ENCODE data around the gene MDK.

The MDK gene

DNA sequence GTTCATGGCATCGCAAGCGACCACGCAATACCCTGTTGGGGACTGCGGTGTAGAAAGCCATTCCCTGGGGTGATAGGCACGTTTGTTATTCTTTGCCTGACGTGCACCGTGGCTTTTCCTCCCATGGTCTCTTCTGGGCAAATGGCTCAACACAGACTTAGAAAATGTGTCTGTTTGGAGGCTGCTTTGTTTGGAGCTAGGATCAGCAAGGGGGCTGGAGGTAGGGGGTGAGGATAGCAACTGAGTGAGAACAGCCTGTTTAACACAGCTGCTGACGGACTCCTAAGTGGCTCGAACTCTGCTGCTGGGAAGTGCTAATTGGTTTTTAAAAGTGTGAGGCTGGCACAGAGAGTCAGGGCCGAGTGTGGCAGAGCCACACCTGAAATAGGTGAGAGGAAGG, 26.2 kb downstream of the MDK start:
- DNase-seq = no peak

DNA sequence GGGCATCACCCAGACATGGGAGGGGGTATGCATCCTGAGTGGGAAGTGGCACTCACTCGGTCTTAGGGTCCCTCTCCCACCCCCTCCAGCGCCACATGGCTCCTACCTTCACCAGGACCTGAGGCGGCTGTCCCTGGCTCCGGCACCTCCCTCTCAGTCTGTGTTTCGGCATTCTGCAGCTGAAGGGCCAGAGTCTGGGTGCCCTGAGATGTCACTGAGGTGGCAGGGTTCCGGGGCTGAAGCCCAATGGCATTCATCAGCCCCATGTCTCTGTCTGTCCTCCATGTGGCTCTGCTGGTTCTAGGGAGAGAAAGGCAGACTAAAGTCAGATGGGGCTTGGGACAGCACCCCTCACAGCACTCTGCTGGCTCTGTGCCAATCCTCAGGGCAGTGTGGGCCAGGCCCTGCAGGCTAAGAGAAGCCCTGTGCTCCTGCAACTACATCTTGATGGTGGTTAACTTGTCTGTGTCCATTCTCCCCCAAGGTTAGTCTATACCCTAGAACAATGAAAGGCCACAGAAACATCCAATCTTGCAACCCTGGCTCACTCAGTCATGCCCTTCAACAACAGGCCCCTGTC, 27.0 kb downstream of the MDK start:
- no peak for DNase-seq

DNA sequence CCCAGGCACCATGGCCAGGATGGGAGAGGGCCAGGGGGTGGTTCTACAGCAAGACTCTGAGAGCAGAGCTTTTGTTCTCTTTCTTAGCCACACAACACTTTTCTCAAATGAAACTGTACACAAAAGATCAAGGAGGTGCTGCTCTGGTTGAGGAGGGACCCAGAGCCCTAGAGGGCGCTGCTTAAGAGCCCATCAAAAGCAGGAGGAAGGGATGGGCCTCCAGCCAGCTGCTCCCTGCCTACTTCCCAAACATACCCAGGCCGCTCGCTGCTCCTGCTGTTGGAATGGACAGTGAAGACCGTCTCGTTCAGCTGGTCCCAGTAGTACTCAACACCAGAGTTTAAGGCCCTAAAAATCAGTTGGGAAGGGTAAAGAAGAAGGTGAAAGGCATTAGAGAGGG, 28.6 kb downstream of the MDK start:
- no peak for DNase-seq

DNA sequence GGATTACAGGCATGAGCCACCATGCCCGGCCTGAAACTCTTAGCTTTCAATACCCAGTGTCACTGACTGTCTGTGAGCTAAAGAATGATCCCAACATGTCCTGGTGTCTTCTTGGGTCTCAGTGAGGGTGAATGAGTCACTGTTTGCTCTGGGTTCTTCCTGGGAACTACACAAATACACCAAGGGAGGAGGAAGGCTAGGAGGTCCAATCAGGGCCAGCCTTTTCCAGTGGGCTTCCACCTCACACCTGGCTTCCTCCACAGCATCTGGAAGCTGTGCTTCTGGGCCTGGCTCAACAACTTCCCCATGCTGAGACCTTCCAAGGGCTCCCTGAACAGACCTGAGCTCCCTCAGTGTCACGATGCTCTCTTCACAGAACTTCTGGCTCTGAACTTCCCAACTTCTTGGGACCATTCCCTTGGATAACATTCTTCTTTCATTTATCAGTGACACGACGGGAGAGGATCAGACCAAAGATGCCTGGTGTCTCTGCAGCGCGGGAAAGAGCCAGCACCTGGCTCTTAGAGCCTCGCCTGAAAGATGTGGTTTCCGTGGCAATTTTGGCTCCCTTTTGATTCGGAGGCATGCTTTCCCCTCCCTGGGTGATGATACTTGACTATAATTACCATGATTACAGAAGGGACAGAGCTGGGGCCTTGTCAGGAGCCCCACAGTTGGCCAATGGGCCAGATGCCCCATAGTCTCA, 32.4 kb downstream of the MDK start:
- DNase-seq = no peak

DNA sequence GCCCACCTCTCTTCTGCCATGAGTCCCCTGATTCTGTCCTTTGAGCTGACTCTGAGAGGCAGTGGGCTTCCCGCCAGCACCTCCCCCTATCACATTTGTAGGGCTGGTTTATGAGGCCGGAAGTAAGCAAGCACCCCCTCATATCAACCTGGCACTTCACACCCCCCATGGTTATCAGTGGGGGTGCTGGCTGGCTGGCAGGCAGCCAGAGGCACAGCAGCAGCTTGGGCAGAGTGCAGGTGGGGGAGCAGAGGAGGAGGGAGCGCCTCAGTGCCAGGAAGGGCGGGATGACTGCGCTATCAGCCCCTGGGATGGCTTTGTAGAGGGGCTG, 33.0 kb downstream of the MDK start:
- DNase-seq = no peak

DNA sequence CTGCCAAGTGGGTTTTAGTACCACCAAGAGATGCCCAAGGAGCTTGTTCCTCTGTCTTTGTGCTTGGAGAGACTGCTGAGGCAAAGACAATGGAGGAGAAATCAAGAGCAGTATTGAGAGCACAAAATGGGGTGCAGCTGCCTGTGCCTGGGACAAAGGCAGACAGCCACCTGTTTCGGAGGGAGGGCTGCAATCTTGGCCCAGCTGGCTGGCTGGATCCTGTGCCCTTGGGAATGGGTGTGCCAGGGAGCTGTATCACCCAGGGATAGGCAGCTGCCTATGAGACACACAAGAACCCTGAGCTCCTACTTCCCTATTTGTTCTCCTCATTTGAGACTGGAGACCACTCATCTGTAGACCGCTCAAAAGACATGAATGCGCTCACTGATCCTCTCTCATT, 33.4 kb downstream of the MDK start:
- no peak for DNase-seq

DNA sequence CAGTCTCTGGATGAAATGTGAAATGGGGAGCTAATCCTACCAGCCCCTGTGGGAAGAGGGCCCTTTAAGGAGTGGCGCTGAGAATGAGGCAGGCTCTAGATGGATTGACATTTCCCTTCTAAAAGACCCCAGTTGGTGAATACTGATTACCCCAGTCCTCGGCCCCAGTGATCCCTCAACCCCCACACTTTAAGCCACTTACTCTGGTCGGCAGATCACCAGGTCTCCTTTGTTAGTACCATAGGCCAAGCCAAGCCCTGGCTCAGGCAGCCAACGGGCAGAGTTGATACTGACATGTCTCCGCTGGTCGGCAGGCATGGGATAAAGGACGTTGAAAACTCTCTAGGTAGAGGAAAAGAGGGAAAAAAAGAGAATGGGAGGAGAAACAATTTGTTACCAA, 36.2 kb downstream of the MDK start:
- DNase-seq = no peak

DNA sequence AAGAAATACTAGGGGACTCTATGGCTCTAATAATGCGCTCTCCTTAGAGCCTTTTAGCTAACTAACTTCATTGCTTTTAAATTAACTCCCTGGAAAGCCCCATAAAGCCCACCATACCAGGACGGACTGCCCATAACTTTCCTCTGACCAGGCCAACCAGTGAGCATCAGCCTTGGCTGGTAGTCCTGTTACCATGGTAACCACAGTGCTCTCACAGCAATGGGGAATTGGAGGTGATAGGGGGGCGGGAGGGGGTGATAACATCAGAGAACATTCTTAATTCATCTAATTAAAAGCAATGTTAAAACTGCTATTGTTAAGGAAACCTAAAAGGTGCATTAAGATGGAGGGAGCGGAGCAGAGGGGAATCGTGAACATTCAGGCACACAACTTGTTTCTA, 37.3 kb downstream of the MDK start:
- DNase-seq = no peak

DNA sequence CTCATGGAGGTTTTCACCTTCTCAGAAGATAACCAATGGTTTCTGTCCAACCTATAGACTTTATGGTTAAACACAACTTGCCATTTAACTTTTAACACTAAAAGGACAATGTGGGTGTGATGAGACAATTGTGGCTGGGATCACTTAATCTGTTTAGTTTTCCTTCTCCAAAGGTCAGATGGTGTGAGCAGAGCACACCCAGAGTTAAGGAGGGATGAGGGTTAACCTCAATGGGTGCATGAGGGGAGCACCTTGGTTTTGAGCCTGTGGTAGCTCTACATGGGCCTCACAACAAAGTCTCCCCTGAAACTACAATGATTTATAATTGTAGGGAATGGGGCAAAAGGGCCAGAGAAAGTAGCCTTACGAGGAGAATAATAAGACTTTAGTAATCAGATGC, 39.0 kb downstream of the MDK start:
- DNase-seq = no peak

DNA sequence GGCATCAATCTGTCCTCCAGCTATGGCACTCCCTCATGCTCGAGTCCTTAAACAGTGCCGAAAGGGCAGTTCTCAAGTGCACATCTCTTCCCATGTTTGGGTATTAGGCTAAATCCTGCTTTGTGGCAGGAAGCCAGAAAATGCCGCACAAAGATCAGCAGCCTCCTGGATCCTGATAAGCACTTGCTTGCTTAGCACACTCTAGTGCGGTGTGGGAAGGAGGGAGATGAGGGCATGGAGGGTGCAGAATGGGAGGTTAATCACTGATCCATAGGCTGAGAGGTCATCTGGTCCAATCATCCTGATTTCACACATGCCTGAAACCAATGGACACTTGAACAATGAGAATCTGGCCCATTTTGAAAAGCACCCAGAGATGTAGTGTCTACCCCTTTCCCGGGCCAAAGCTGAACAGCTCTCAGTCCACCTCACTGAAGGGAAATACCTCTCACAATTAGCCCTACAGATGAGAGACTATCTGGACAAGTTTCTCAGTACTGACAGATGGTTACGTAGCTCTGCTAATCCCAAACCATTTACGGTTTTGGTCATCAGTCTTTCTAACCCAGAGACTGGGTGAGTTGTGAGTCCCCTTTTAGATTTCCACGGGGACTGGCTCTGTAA, 39.9 kb downstream of the MDK start:
- DNase-seq = peak; percentile 10

DNA sequence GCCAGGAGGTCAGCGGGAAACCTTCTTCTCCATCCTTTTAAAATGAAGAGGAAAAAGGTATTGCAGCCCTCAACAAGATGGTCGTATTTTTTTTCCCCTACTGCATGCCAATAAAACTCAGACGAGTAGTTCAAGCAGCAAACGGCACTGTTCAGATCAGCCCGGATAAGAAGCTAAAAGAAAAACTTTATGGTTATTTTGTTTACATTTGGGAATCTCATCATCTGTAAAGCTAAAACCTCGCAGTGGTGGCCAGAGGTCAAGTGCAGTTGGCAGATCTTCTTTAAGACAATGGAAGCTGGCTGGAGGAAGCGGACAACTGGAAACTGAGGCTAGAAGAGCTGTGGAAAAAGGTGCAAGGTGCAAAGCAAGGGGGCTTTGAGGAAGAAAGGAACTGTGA, 41.1 kb downstream of the MDK start:
- no peak for DNase-seq

DNA sequence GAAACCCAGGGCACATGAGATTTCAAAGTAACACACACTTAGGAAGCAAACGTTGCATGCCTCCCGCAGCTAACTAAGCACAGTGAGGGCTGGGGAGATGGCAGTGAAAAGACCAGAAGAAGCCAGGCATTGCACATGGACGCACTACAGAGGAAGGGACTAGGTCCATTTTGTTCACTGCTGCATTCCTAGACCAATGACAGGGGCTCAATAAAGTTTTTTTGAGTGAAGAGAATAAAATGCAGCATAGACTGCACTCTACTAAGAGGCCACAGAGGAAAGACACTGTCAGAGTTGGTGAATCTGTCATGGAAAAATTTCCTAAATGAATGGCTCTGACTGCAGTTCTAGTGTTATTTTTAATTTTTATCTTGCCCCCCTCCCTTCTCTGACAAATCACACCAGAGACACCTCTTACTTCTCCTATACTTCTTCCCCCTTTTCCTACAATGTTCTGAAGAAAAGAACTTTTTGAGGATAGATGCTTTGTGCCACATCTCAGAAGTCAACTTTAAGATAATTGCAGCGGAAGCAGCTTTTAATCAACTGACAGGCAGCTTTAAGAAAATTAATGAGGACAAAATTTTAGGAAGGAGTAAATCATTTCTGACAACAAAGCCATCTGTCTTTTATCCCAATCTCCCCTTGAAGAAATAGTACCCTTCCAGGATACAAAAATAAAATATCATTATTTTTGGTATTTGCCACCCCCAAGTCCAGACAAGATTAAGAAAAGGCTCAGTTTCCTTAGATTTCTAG, 44.9 kb downstream of the MDK start:
- no peak for DNase-seq

DNA sequence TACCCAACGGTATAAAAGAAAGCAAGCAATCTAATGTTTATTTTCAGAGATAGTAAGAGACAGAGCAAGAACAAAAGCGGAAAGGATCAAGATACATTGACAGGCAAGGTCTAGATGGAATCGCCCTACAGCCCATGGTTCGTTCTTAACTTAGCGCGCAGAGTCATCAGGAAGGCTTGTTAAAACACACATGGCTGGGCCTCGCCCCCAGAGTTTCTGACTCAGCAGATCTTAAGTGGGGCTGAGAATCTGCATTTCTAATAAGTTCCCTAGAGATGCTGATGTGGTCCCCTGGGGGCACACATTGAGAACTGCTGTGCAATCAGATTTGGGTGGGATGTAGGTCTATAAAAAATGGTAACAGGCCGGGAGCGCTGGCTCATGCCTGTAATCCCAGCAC, 45.9 kb downstream of the MDK start:
- DNase-seq = no peak

DNA sequence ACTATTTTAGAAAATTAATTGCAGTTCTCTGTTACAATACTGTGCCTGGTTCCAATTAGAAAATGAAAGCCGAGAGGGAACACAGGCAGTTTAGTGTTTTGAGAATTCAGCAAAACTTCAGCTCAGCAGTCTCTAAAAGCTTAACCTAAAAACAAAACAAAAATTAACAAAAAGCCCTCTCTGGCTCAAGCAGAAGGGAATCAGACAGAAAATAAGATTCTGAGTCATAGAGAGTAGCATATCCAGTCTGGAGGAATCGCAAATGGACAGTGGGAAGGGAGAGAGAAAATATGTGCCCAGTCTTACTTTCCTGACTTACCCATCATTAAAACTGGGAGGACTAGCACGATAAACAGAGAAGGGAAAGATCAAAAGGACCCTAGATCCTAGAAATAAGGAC, 48.2 kb downstream of the MDK start:
- no peak for DNase-seq

DNA sequence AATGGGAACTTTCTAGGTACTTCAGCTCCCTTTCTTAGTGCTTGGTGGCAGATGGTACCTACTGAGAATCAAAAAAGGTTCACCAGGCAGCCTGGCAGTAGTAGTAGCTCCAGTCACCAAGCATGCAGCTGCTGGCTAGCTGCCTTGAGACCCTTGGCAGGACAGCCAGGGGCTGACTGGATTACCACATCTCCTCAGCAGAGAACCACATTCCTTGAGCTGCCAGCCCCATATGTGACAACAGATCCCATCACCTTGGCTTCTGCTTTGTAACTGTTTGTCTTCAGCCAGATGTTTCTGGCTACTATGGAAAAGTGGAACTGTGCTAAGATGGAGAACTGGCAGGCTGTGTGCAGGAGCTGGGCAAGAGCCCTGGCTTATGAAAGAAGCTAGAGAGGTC, 49.7 kb downstream of the MDK start:
- DNase-seq = no peak
